ENCODE data around the gene SSC4D. TPM values are rescaled to one million over a fixed set of nuclear protein-coding genes. Genes with fewer than 3 reads are reported as not detected.

SSC4D gene
- total RNA-seq, 1 experiment from 2014 or later, result not detected

DNA sequence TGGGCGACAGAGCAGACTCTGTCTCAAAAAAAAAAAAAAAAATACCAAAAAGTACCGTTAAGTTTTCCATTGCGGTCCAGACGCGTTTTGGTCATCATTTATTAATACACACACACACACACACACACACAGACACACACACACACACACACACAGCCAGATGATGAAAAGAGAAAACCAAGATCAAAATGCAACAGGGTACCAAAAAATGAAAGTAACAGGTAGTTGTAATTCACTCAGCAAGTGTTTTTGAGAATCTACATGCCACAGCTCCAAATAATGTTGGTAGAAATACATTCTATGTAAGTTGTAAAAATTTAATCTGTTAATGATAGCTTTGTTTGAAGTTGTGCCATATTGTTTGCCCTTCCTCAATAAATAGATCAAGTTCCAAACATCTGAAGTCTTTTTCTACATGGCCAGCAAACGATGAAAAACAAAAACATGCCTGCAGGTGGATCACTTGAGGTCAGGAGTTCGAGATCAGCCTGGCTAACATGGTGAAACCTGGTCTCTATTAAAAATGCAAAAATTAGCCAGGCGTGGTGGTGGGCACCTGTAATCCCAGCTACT lies 60.1 kb downstream of the SSC4D start:
- no peaks in the 10 kb centered on the region for H3K9me3 ChIP-seq (ENCODE audit: low read length)
- peaks cover 51% of the 10 kb centered on the region for H3K36me3 ChIP-seq (ENCODE audit: insufficient read depth, low read length)
- no peak overlapping the region for H3K27ac ChIP-seq (ENCODE audit: low read length)
- no peaks in the 10 kb centered on the region for H3K9me2 ChIP-seq (replicated peaks; ENCODE audit: insufficient read depth, low read length)
- H3K4me2 ChIP-seq (ENCODE audit: low read depth, low read length, poor library complexity, severe bottlenecking), result no peak overlapping the region
- H3K27me3 ChIP-seq (ENCODE audit: low read length), result no peaks in the 10 kb centered on the region
- DNase-seq, result no peak
- H3K4me1 ChIP-seq (ENCODE audit: low read length), result 0 out of 2 replicates have a peak, but pooled peaks cover 2% of the 10 kb centered on the region
- H3K79me2 ChIP-seq (ENCODE audit: low read length), result peaks cover 97% of the 10 kb centered on the region
- H3K4me3 ChIP-seq (ENCODE audit: low read length), result no peak overlapping the region
- H3K9ac ChIP-seq (ENCODE audit: low read length), result no peak overlapping the region
- H4K20me1 ChIP-seq (ENCODE audit: insufficient read depth, low read depth, low read length), result peaks cover 69% of the 10 kb centered on the region
- H2AFZ ChIP-seq (ENCODE audit: low read length), result no peak overlapping the region

- H3K9ac ChIP-seq (ENCODE audit: low read length), result no peak overlapping the region
- H3K36me3 ChIP-seq (ENCODE audit: insufficient read depth, low read length), result peaks cover 63% of the 10 kb centered on the region
- no peak overlapping the region for H3K27ac ChIP-seq (ENCODE audit: low read length)
- no peak for DNase-seq
- 0 out of 2 replicates have a peak, but pooled peaks cover 2% of the 10 kb centered on the region for H3K4me1 ChIP-seq (ENCODE audit: low read length)
- H3K4me3 ChIP-seq (ENCODE audit: low read length), result no peak overlapping the region
- H4K20me1 ChIP-seq (ENCODE audit: insufficient read depth, low read depth, low read length), result peaks cover 72% of the 10 kb centered on the region
- no peaks in the 10 kb centered on the region for H3K9me2 ChIP-seq (replicated peaks; ENCODE audit: insufficient read depth, low read length)
- no peak overlapping the region for H3K4me2 ChIP-seq (ENCODE audit: low read depth, low read length, poor library complexity, severe bottlenecking)
- no peaks in the 10 kb centered on the region for H3K9me3 ChIP-seq (ENCODE audit: low read length)
- H2AFZ ChIP-seq (ENCODE audit: low read length), result no peak overlapping the region
- peaks cover 97% of the 10 kb centered on the region for H3K79me2 ChIP-seq (ENCODE audit: low read length)
- H3K27me3 ChIP-seq (ENCODE audit: low read length), result no peaks in the 10 kb centered on the region
These were observed 61.8 kb downstream of the SSC4D start for GRCh38 chr7:76347710-76348109.

DNA sequence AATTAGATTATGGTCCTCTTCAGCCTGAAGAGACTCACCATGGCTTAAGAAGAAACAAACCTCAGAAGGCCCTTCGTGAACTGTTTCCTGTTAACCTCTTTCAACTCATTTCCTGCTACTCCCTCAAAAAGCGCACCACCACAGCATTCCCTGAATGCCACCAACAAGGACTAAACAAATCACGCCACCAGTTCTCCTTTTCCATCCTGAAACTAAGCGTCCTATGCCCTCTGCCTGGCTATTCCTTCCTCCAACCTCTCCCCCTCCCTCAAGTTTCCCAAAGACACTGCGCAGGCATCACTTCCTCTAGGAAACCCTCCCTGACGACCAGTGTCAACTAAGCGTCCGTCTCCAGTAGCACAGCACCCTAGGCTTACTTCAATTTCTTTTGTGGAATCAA lies 62.7 kb downstream of the SSC4D start:
- H3K4me3 ChIP-seq (ENCODE audit: low read length), result no peak overlapping the region
- H3K4me2 ChIP-seq (ENCODE audit: low read depth, low read length, poor library complexity, severe bottlenecking), result no peak overlapping the region
- no peaks in the 10 kb centered on the region for H3K9me3 ChIP-seq (ENCODE audit: low read length)
- H3K4me1 ChIP-seq (ENCODE audit: low read length), result no peaks in the 10 kb centered on the region
- H4K20me1 ChIP-seq (ENCODE audit: insufficient read depth, low read depth, low read length), result peaks cover 72% of the 10 kb centered on the region
- H3K9ac ChIP-seq (ENCODE audit: low read length), result no peak overlapping the region
- peaks cover 68% of the 10 kb centered on the region for H3K36me3 ChIP-seq (ENCODE audit: insufficient read depth, low read length)
- no peak overlapping the region for H3K27ac ChIP-seq (ENCODE audit: low read length)
- no peaks in the 10 kb centered on the region for H3K27me3 ChIP-seq (ENCODE audit: low read length)
- no peak overlapping the region for H2AFZ ChIP-seq (ENCODE audit: low read length)
- H3K79me2 ChIP-seq (ENCODE audit: low read length), result peaks cover 97% of the 10 kb centered on the region
- no peaks in the 10 kb centered on the region for H3K9me2 ChIP-seq (replicated peaks; ENCODE audit: insufficient read depth, low read length)
- no peak for DNase-seq

DNA sequence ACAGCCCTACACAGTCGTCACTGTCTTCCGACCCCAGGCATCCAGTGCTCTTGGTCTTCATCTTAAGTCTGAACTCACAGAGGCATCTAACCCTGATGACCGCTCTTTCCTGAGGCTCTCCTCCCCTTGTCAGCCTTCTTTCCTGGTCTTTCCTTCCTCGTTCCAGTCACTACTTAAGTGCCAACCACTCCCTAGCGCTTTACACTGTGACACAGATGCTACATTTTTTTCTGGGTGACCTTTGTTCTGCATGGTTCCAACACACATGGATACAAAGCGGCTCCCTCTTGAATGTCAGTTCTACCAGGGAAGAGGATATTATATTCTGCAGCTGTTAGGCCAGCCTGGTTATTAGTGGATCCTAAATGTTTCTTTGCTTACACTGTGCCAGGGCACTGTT lies 63.4 kb downstream of the SSC4D start:
- Histone ChIP-seq H3K9ac (ENCODE audit: low read length) (no peak overlapping the region), H3K27ac (ENCODE audit: low read length) (no peak overlapping the region), H3K9me2 (replicated peaks; ENCODE audit: insufficient read depth, low read length) (no peaks in the 10 kb centered on the region), H3K27me3 (ENCODE audit: low read length) (no peaks in the 10 kb centered on the region), H3K36me3 (ENCODE audit: insufficient read depth, low read length) (peaks cover 72% of the 10 kb centered on the region), H3K4me2 (ENCODE audit: low read depth, low read length, poor library complexity, severe bottlenecking) (no peak overlapping the region), H3K4me3 (ENCODE audit: low read length) (no peak overlapping the region), H3K79me2 (ENCODE audit: low read length) (peaks cover 97% of the 10 kb centered on the region), H4K20me1 (ENCODE audit: insufficient read depth, low read depth, low read length) (peaks cover 69% of the 10 kb centered on the region), H3K4me1 (ENCODE audit: low read length) (no peaks in the 10 kb centered on the region), H3K9me3 (ENCODE audit: low read length) (no peaks in the 10 kb centered on the region), H2AFZ (ENCODE audit: low read length) (no peak overlapping the region)
- DNase-seq, result no peak

DNA sequence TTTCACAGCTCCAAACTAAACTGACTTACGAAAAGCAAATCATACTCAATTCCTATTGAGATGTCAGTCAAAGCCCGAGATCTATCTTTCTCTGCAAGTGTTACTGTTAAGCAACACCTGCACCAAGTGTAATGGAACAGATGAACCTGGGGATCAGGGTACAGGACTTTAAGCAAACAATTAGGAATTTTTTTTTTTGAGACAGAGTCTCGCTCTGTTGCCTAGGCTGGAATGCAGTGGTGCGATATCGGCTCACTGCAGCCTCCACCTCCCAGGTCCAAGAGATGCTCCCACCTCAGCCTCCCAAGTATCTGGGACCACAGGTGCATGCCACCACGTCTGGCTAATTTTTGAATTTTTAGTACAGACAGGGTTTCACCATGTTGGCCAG lies 65.6 kb downstream of the SSC4D start:
- H3K4me2 ChIP-seq (ENCODE audit: low read depth, low read length, poor library complexity, severe bottlenecking), result no peak overlapping the region
- H3K27ac ChIP-seq (ENCODE audit: low read length), result no peak overlapping the region
- peaks cover 97% of the 10 kb centered on the region for H3K79me2 ChIP-seq (ENCODE audit: low read length)
- no peak overlapping the region for H3K4me3 ChIP-seq (ENCODE audit: low read length)
- peaks cover 68% of the 10 kb centered on the region for H3K36me3 ChIP-seq (ENCODE audit: insufficient read depth, low read length)
- no peaks in the 10 kb centered on the region for H3K9me2 ChIP-seq (replicated peaks; ENCODE audit: insufficient read depth, low read length)
- no peak overlapping the region for H2AFZ ChIP-seq (ENCODE audit: low read length)
- H3K9ac ChIP-seq (ENCODE audit: low read length), result no peak overlapping the region
- no peaks in the 10 kb centered on the region for H3K27me3 ChIP-seq (ENCODE audit: low read length)
- H3K9me3 ChIP-seq (ENCODE audit: low read length), result no peaks in the 10 kb centered on the region
- no peaks in the 10 kb centered on the region for H3K4me1 ChIP-seq (ENCODE audit: low read length)
- DNase-seq, result no peak
- peaks cover 65% of the 10 kb centered on the region for H4K20me1 ChIP-seq (ENCODE audit: insufficient read depth, low read depth, low read length)

DNA sequence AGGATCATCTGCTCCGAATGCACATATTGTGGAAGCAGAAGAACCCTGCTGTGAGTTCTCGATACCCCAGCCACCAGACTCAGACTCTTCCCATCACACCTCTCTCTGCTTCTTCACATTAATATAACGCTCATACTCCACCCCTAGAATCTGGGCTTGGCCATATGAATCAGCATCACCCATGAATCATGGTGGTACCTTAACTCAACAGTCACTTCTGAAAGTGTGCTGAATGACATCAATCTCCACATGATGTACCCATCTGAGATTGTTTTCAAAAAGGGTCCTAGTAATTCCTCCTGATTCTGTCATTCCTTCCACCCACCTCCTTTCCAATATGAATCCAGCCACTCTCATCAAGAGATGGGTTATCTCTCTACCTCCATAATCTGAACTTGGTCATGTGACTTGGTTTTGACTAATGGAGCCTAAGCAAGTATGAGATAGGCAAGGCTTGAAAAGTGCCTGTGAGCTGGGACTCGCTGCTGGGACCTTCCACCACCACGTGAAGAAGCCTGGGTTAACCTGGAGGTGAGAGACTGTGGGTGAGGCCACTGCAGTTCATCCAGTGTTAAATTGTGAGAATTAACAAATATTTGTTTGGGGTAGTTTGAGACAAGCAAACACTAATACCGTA lies 66.1 kb downstream of the SSC4D start:
- H3K4me3 ChIP-seq (ENCODE audit: low read length), result no peak overlapping the region
- H3K4me1 ChIP-seq (ENCODE audit: low read length), result no peaks in the 10 kb centered on the region
- no peak overlapping the region for H3K27ac ChIP-seq (ENCODE audit: low read length)
- H4K20me1 ChIP-seq (ENCODE audit: insufficient read depth, low read depth, low read length), result peaks cover 70% of the 10 kb centered on the region
- peaks cover 97% of the 10 kb centered on the region for H3K79me2 ChIP-seq (ENCODE audit: low read length)
- H3K9ac ChIP-seq (ENCODE audit: low read length), result no peak overlapping the region
- H3K4me2 ChIP-seq (ENCODE audit: low read depth, low read length, poor library complexity, severe bottlenecking), result no peak overlapping the region
- H3K27me3 ChIP-seq (ENCODE audit: low read length), result no peaks in the 10 kb centered on the region
- H2AFZ ChIP-seq (ENCODE audit: low read length), result no peak overlapping the region
- H3K9me3 ChIP-seq (ENCODE audit: low read length), result no peaks in the 10 kb centered on the region
- no peaks in the 10 kb centered on the region for H3K9me2 ChIP-seq (replicated peaks; ENCODE audit: insufficient read depth, low read length)
- peaks cover 71% of the 10 kb centered on the region for H3K36me3 ChIP-seq (ENCODE audit: insufficient read depth, low read length)
- DNase-seq, result no peak

- H4K20me1 ChIP-seq (ENCODE audit: insufficient read depth, low read depth, low read length), result peaks cover 74% of the 10 kb centered on the region
- no peaks in the 10 kb centered on the region for H3K4me1 ChIP-seq (ENCODE audit: low read length)
- no peak overlapping the region for H2AFZ ChIP-seq (ENCODE audit: low read length)
- no peak for DNase-seq
- no peaks in the 10 kb centered on the region for H3K27me3 ChIP-seq (ENCODE audit: low read length)
- H3K79me2 ChIP-seq (ENCODE audit: low read length), result peaks cover 98% of the 10 kb centered on the region
- H3K27ac ChIP-seq (ENCODE audit: low read length), result no peak overlapping the region
- H3K9ac ChIP-seq (ENCODE audit: low read length), result no peak overlapping the region
- no peak overlapping the region for H3K4me2 ChIP-seq (ENCODE audit: low read depth, low read length, poor library complexity, severe bottlenecking)
- H3K36me3 ChIP-seq (ENCODE audit: insufficient read depth, low read length), result peaks cover 72% of the 10 kb centered on the region
- no peak overlapping the region for H3K4me3 ChIP-seq (ENCODE audit: low read length)
- H3K9me3 ChIP-seq (ENCODE audit: low read length), result no peaks in the 10 kb centered on the region
- no peaks in the 10 kb centered on the region for H3K9me2 ChIP-seq (replicated peaks; ENCODE audit: insufficient read depth, low read length)
These were observed 67.3 kb downstream of the SSC4D start for GRCh38 chr7:76342222-76342621.

DNA sequence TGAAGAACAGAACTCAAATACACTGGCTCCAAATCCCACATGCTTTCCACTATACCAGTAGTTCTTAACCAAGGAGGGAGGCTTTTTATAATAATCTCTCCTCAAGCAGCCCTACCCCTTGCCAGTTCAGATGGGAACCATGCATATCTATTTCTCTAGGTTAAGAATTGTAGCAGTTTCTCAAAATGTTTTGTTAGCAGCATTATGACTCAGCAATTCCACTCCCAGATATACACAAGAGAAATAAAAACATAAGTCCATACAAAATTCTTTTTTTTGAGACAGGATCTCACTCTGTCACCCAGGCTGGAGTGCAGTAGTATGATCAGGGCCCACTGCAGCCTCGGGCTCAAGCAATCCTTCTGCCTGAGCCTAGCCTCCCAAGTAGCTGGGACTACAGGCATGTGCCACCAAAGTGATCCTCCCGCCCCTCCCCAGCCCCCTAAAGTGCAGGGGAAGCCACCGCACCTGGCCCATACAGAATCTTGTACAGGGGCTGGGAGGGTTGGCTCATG lies 68.8 kb downstream of the SSC4D start:
- H3K4me1 ChIP-seq (ENCODE audit: low read length), result no peaks in the 10 kb centered on the region
- no peaks in the 10 kb centered on the region for H3K27me3 ChIP-seq (ENCODE audit: low read length)
- H3K9me2 ChIP-seq (replicated peaks; ENCODE audit: insufficient read depth, low read length), result no peaks in the 10 kb centered on the region
- DNase-seq, result no peak
- H3K4me3 ChIP-seq (ENCODE audit: low read length), result no peak overlapping the region
- H3K27ac ChIP-seq (ENCODE audit: low read length), result no peak overlapping the region
- no peak overlapping the region for H3K9ac ChIP-seq (ENCODE audit: low read length)
- no peak overlapping the region for H3K4me2 ChIP-seq (ENCODE audit: low read depth, low read length, poor library complexity, severe bottlenecking)
- no peak overlapping the region for H2AFZ ChIP-seq (ENCODE audit: low read length)
- peaks cover 76% of the 10 kb centered on the region for H4K20me1 ChIP-seq (ENCODE audit: insufficient read depth, low read depth, low read length)
- peaks cover 99% of the 10 kb centered on the region for H3K79me2 ChIP-seq (ENCODE audit: low read length)
- peaks cover 65% of the 10 kb centered on the region for H3K36me3 ChIP-seq (ENCODE audit: insufficient read depth, low read length)
- H3K9me3 ChIP-seq (ENCODE audit: low read length), result no peaks in the 10 kb centered on the region
